ENCODE measurements around the gene NDUFA13.
A peak's percentile ranks its signal among the peaks of the same experiment; 100 is the strongest.

The NDUFA13 gene

GRCh38 chr19:19549804-19550464 is 33.9 kb downstream of the NDUFA13 start:
- no peak for DNase-seq

GRCh38 chr19:19550485-19550929 is 34.5 kb downstream of the NDUFA13 start:
- no peak for DNase-seq

GRCh38 chr19:19550972-19551852 is 35.2 kb downstream of the NDUFA13 start:
- DNase-seq = no peak

GRCh38 chr19:19551853-19552192 is 35.8 kb downstream of the NDUFA13 start:
- DNase-seq = no peak

- peak; percentile 24 for DNase-seq
Measured at GRCh38 chr19:19552798-19553197, 36.8 kb downstream of the NDUFA13 start.

GRCh38 chr19:19553670-19554069 is 37.6 kb downstream of the NDUFA13 start:
- DNase-seq = no peak

- DNase-seq = peak; percentile 54
Measured at GRCh38 chr19:19554074-19555023, 38.3 kb downstream of the NDUFA13 start.

- no peak for DNase-seq
Measured at GRCh38 chr19:19558055-19558454, 42.0 kb downstream of the NDUFA13 start.

GRCh38 chr19:19558636-19559035 is 42.6 kb downstream of the NDUFA13 start:
- no peak for DNase-seq

GRCh38 chr19:19559931-19560330 is 43.9 kb downstream of the NDUFA13 start:
- no peak for DNase-seq

- no peak for DNase-seq
Measured at GRCh38 chr19:19561946-19562664, 46.1 kb downstream of the NDUFA13 start.

- peak; percentile 30 for DNase-seq
Measured at GRCh38 chr19:19562665-19563347, 46.8 kb downstream of the NDUFA13 start.

GRCh38 chr19:19563348-19563848 is 47.4 kb downstream of the NDUFA13 start:
- DNase-seq = no peak

GRCh38 chr19:19566306-19566705 is 50.3 kb downstream of the NDUFA13 start:
- no peak for DNase-seq

- DNase-seq = no peak
Measured at GRCh38 chr19:19567391-19567790, 51.4 kb downstream of the NDUFA13 start.

- no peak for DNase-seq
Measured at GRCh38 chr19:19568802-19569756, 53.1 kb downstream of the NDUFA13 start.

- DNase-seq = peak; percentile 80
Measured at GRCh38 chr19:19570571-19570970, 54.5 kb downstream of the NDUFA13 start.

GRCh38 chr19:19571071-19571786 is 55.2 kb downstream of the NDUFA13 start:
- peak; percentile 75 for DNase-seq

GRCh38 chr19:19575411-19575810 is 59.4 kb downstream of the NDUFA13 start:
- DNase-seq = no peak

All from hematopoietic multipotent progenitor cell treated with erythropoietin and hydrocortisone succinate and interleukin-3 and kit ligand, for 8 days (in vitro differentiated cells).